Measurements from ENCODE around the gene PRDM2.

GRCh38 chr1:13737398-13737797, 37.4 kb downstream of the PRDM2 start:
- TF ChIP-seq EZH2phosphoT487 (IDR thresholded peaks at IDR 0.05; ENCODE audit: insufficient read depth, low read depth) (no peak), EZH2 (IDR thresholded peaks at IDR 0.05; ENCODE audit: insufficient read depth, poor library complexity, severe bottlenecking) (no peak)
